HG02642 (cell line): ENCODE results near the gene NEDD4L.
"Not testable (repeated sequence)": the region's sequence is repeated elsewhere in the genome, so short reads cannot be mapped to it uniquely, and the experiment has no call there.

ENCODE experiments used
- ATAC-seq: cut with Tn5 transposase; IDR thresholded peaks from one replicate; pipeline ENCODE4 v1.9.1; 2021; ENCODE audit warnings: mild to moderate bottlenecking; ENCODE audit not compliant: unreplicated experiment, poor library complexity

NEDD4L gene

DNA sequence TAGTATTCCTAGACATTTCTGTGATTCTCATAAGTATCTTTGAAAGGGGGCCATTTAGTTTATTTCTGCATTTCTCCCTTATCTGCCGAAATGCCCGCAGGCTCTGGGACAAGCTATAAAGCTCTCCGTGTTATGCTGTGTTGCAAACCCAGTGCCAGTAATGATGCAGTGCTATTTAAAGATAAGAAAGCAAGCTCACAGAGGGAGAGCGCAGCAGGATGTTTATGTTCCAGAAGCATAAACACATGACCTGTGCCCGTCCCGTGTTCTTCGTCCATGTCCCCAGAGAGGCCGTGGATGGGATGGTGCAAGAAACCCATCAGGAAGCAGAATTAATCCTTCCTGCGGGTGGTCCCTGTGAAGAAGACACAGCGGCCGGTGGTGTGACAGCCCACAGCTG is 99.4 kb downstream of the NEDD4L start:
- no peak for ATAC-seq

DNA sequence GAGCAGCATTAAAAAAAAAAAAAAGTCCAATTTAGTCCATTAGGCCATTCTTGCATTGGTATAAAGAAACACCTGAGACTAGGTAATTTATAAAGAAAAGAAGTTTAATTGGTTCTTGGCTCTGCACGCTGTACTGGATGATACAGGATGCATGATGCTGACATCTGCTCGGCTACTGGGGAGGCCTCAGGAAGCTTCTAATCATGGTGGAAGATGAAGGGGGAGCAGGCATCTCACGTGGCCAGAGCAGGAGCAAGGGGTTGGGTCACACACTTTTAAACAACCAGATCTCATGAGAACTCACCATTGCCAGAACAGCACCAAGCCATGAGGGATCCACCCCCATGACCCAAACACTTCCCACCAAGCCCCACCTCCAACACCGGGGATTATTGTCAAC is 100.1 kb downstream of the NEDD4L start:
- no peak for ATAC-seq

DNA sequence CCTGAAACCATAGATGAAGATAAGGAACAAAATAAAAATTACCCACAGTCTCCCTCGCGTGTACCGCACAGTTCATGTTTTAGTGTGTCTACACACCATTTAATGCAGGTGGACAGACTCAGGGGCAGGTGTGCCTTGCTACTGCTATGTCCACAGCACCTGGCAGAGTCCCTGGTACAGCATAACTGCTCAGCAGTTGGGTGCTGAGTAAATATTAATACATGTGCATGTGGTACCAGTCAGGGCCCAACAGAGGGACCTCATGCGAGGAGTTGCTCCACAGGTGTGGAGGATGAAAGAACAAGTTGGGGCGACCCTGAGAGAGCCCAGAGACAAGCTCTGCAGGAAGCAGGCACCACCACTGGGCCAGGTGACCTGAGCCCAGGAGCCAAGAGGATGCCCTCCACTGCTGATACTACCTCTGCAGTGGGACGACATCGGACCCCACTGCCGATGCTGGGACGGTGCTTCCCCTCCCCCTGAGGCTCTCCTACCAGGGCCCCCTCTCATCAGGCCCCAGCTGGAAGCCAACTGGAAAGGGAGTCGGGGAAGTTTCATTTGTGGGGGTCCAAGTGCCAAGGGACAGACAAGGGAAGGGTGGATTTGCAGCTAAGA is 100.8 kb downstream of the NEDD4L start:
- ATAC-seq: no peak

DNA sequence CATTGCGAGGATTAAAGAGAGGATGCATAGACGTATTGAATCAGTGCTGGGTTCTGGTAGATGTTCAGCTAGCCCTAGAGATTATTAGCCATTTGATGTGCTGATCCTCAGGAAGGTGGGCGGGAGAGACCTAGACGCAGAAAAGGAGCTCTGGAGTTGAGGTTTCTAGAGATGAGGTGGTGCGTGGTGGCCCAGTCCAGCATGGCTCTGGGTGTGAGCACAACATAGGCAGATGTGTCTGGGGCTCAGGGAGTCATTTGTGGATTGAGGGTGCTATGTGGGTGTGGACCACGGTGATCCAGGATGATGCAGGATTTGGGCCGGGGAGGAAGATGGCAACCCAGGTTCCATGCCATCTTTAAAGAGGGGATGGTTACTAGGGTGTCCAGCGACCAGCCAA is 102.1 kb downstream of the NEDD4L start:
- no peak for ATAC-seq

DNA sequence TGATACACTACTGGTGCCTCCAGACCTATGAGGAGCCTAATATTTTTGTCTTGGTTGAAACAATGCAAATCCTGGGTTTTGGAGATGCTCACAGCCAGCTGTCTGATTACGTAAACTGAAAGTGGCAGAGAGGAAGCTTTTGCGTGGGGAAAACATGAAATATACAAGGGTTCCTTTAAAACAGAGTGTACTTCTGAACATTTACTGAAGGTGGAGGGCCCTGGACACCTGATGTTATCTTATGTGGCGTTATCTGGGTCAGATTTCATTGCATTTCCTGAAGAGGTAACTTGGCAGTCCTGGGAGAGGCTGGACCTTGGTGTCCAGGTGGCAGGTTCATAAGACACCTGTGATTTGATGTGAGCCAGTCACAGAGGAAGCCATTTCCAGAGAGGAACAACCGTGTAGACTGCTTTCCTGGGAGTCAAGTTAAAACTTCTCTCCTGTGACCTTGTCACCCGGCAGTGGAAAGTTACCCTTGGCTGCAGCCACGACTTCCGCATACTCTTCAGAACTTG is 105.0 kb downstream of the NEDD4L start:
- peak; percentile 66 for ATAC-seq

DNA sequence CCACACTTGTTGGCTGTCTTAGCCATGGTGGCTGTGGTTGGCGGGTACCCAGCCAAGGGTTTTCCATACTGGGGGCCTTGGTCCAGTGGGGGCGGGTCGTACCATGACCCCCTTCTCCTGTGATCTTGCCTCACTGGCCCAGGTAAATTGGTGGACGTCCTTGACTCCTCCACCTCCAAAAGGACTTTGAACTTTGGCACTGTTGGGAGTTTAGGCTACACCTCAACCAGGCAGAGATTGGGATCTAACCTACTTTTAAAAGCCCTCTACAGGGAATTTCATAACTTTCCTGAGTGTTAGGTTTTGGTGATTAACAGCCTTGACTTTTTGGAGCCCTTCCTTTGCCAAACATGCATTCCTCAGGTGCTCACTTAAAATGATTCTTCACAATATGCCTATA is 106.7 kb downstream of the NEDD4L start:
- ATAC-seq: no peak

DNA sequence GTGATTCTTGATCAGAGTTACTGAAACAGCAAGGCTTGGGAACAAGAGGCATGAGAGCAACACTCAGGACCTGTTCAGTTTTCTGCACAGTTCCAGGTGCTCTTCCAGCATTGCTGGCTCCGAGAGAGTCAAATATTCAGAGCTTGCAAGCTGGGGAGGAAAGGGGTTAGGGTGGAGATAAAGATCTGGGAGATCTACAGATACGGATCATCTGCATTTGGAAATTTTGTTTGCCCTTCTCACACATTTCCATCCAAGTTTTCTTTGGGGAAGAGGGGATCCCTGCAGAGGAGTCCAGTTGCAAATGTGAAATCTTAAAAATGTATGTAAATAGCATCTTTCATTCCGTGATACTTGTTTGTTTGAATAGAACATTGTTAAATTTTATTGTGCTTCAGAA is 108.2 kb downstream of the NEDD4L start:
- no peak for ATAC-seq

DNA sequence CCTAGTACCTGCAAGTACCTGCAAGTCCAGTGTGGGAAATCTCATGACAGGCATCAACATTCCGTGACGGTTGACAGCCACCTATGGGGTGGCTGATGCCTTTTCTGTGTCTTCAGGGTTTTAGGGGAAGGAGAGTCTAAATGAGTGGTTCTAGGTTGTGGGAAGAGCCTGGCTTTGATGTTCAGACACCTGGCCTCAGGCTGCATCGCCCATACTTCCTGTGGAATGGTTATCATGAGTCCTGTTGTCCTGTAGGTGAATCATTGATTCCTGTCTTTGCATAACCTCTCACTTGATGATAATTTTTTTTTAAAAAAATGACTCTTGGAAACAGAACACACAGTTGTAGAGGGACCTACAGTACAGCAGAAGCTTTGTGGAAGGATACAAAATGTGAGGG is 108.9 kb downstream of the NEDD4L start:
- ATAC-seq: no peak

DNA sequence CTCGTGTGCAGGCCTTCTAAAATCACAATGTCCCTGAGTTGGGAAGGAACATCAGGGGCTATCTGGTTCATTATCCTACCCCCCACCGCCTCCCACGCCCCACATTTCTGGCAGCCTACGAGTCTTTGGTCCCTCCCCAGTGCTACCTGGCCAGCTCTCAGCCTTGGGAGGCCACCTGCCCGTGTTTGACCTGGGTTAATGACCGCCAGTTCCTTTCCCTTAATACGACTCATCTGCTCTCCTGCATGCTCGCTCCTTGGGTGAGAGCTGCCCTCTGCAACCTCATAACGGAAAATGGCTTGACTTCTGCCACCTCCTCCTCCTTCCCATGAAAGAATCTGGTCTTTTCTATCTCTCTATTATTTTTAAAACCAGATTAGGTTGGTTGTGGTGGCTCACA is 112.5 kb downstream of the NEDD4L start:
- ATAC-seq: no peak

DNA sequence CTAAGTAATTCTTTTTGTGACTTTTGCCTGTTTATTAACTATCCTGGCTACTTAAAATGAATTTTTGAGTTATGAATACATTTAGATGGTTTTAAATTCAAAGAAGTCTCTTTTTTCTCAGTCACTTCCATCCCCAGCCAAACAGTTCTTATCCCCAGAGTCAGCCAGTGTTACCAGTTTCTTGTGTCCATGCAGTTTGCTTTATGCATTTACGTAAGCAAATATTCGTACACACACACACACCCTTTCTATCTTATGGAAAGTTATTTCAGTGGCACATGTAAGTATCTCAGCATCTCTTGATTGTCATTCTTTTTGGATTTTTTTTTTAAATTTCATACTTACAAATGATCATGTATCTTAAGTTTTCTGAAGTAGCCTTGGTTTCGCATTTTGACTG is 113.2 kb downstream of the NEDD4L start:
- no peak for ATAC-seq

DNA sequence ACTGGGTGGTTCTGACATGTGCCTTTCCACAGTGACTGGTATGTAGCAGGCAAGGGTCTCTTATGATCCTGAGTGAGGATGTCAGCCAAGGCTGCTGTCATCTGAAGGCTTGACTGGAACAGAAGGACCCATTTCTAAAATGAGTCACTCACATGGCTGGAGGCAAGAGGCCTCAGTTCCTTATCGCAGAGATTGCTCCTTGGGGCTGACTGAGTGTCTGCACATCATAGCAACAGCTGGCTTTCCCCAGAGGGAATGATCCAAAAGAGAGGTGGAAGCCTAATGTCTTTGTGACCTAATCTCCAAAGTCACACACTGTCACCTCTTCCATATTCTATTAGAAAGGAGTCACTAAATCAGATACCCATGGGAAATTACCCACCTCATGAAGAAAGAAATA is 114.0 kb downstream of the NEDD4L start:
- ATAC-seq: no peak

DNA sequence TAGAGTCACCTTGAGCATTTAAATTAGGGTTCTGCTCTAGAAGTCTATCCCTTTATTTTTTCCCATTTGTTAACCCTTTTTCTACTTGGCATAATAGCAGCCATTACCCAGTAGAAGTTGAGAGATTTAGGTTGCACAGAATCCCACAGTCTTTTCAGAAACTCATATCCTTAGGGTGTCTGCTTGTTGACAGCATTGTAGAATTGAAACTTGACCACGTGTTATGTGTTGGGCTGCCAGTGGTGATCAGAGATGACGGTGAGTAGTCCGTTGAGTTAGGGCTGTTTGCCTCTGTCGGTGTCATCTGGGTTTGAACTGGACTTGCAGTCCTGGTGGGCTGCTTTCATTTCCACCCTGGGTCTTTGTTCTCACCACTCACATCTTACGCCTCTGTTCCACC is 114.4 kb downstream of the NEDD4L start:
- no peak for ATAC-seq

DNA sequence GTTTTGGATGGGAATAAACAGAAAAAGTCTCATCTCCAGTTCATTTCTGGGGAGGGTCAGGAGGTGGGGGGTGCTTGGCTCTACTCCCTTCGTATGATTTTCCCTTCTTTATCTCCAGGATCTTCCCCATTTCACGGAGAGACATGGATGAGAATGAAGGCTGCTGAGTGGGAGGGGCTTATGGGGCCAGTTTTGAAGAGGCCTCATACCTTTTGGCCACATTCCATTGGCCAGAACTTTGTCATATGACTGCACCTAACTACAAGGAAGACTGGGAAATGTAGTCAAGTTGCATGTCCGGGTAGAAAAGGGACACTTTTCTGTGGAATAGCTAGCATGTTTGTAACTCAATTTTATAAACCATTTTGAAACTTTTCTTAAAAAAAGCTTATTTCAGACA is 117.6 kb downstream of the NEDD4L start:
- no peak for ATAC-seq

DNA sequence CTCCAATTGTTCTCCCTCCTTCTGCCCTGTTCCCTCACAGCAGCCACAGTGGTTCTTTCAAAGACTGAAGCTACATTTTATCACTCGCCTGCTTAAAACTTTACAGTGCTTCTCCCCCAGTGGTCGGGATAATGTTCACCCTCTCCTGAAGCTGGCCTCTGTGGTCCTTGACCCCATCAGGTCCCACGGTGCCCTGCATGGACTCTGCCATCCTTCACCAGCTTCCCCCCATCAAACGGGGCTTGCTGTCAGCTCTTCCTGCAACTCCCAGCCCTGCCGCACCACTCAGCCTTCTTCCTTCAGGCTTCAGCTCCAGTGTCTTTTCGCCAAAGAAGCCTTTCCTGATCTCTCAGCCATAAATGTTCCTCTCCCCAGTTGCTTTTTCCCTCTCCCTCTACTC is 118.1 kb downstream of the NEDD4L start:
- ATAC-seq: no peak

DNA sequence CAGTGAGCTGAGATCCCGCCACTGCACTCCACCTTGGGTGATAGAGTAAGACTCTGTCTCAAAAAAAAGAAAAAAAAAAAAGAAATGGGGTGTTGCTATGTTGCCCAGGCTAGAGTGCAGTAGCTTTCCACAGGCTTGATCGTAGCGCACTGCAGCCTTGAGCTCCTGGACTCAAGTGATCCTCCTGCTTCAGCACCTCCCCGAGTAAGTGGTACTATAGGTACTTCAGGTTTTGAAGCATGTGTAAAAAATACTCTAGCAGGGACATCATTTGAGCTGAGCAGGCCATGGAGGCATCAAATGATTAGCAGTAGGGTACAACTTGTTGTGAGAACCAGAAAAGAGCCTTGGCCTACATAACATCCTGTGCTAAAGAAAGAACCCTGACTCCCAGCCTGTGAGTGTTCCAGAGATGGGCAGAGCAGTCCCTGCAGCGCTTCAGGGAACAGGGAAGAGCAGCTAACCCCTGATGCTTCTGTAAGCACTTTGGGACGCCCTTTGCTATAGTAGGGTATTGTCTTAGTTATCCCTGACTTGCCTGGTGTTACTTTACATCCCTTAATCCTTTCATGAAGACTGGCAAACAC is 119.1 kb downstream of the NEDD4L start:
- no peak for ATAC-seq

DNA sequence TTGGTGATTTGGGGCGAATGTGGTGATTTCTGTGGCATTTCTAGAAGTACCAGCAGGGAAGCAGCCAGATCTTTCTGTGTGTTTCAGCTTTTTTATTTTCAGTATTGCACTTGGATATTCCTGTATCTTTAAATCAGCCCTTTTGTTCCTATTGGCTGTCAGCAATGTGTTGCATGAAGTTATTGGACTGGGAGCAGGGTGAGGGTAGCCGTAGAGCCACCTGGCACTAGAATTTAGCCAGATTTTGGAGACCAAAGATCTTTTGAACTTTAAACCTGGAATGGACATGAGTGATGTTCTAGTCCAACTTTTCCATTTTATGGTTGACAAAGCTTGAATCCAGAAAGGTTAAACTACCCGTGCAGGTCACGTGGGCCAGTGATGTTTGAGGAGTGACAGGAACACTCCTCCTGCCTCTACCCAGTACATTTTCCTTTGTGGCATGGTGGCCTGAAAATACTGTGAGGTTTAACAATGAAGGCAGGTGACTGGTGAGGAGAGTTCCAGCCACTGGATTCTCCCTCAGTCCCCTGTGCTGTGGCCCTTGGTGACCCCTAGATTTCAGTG is 122.3 kb downstream of the NEDD4L start:
- ATAC-seq: no peak

DNA sequence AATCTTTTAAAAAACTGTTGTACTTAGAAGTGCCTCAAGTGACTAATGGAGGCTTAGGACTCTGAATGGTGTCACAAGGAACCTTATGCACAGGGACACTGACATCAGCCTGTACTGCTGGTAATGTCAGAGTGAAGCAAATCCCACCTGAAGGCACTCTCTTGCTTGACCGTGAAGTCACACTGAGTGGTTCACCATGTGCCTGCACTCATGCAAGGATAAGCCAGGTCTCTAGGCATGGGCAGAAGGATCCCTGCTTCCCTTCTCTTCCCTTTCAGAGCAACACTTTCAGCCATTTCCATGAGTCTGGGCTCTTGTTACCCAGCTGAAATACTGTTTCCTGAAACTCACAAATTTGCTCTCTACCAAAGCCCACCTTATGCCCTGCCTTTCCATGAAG is 123.0 kb downstream of the NEDD4L start:
- no peak for ATAC-seq

DNA sequence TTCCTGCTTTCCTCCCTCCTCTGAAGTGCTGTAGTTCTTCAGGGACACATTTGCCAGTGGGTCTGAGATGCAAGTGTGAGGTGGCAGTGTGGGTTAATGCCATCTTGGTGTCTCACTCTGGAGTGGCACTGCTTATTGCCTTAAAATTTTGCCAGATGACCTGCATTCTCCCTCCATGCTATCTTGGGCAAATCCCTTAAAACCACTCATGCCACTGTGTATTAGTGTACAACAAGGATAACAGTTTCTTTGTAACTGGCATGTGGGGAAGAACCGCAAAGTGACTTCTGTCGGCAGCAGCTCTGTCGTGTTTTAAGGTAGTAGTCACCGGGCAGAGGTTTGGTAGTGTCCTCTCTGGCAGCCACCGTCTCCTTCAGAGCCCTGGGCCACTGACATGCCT is 124.2 kb downstream of the NEDD4L start:
- no peak for ATAC-seq

DNA sequence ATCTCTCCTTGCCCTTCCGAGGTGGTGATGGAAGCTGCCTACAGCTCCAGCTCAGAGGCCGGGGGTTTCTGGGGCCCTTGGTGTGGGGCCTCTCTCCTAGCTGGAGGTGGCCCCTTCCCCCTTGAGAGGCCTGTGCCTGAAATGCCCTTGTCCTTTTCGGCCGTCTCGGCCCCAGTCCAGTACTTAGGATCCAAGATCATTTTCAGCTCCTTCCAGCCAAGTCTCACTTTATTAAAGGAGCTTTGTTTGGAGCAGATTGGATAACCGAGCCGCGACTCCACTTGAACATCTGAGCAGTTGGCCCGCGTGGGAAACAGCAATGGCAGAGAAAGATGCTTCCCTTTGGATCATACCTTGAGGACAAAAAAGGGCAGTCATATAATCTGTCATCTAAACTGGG is 125.0 kb downstream of the NEDD4L start:
- ATAC-seq: no peak

DNA sequence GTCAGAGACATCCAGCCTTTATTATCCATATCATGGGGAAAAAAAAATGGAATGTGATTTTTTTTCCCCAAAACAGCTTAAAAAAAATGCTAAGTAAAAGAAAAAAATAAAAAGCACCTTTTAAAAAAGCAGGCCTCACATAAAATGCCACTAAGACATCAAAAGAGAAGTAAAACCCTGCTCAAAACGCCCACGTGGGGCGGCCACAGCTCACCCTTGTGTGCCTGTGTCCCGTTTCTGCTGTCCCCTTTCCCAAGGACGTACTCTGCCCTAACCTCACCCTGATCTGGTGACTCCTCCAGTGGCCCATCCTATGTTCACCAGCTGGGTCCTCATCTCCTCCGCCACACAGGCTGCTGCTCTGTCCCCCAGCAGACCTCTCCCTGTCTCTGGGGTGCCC is 125.4 kb downstream of the NEDD4L start:
- ATAC-seq: no peak

DNA sequence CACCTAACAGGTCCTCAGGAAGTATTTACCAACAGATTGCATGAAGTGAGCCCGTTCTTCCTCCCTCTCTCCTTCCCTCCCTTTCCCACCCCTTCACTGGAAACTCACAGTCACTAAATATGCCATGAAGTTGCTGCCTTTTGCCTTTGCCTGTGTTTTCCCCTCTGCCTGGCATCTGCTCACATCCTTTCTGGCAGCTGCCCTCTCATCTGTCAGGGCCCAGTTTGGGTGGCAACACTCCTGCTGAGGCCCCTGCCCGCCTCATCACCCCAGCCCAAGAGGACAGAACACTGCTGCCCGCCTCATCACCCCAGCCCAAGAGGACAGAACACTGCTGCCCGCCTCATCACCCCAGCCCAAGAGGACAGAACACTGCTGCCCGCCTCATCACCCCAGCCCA is 126.0 kb downstream of the NEDD4L start:
- ATAC-seq: not testable (repeated sequence)

DNA sequence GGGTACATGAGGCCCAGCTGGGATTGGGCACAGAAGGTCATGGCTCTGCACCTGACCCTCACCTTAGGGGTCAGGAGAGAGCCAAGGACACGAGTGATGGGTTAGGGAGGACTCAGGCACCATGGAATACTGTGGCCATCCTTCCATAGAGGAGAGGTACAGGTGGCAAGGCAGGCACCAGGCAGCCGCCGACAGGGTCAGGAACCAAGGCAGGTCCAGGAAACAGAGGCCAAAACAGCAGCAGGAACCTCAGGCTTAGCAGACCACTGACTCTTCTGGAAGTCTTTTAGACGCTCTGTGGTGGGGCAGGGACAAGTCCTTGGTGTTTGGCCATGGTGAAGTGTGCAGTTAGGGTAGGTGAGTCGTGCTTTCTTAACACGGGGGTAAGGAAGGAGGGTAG is 128.0 kb downstream of the NEDD4L start:
- no peak for ATAC-seq
